ENCODE results near the gene FBRSL1.

Gene FBRSL1

GRCh38 chr12:132560614-132561426 is 70.9 kb downstream of the FBRSL1 start:
- DNase-seq = peak; percentile 78

Data from Kasumi-1 (cell line).